ENCODE results near the gene ZNF280B. TPM values are rescaled to one million over a fixed set of nuclear protein-coding genes. Genes with fewer than 3 reads are reported as not detected.

Gene ZNF280B
- total RNA-seq, 1 experiment from 2014 or later = 0.10 TPM

- in situ Hi-C loops (cut with HindIII; ENCODE audit: low pct_unique_long_range_greater_than_20kb, low sequenced_read_pairs) = no loop called here
- Histone ChIP-seq H3K9me3 (ENCODE audit: control insufficient read depth, insufficient read depth, low read depth, low read length) (no peaks in the 10 kb centered on the region), H3K4me3 (ENCODE audit: low read depth in 2 of 2, low read length in 2 of 2) (no peak overlapping the region), H3K27ac (ENCODE audit: low read length) (no peak overlapping the region), H3K4me1 (ENCODE audit: control insufficient read depth, insufficient read depth, low read length) (no peaks in the 10 kb centered on the region), H3K27me3 (ENCODE audit: control insufficient read depth, insufficient read depth, low read length) (no peaks in the 10 kb centered on the region), H3K36me3 (ENCODE audit: control insufficient read depth, insufficient read depth, low read length) (no peaks in the 10 kb centered on the region)
- ChIA-PET POLR2A (no interaction called here), CTCF (no interaction called here)
- no peak for DNase-seq (ENCODE audit: low read depth, low spot score)
- no peak for ATAC-seq
- TF ChIP-seq REST (IDR thresholded peaks at IDR 0.05; ENCODE audit: insufficient read depth in 1 of 2, low read depth in 2 of 2, low read length in 1 of 2) = no peak
- no peak for TF ChIP-seq SIN3A (IDR thresholded peaks at IDR 0.05; ENCODE audit: borderline replicate concordance, insufficient read depth, low read depth, low read length)
- no peak for TF ChIP-seq TCF7L2 (IDR thresholded peaks at IDR 0.05; ENCODE audit: low read depth, low read length)
- no peak for TF ChIP-seq CTCF (IDR thresholded peaks at IDR 0.05)
- no peak for TF ChIP-seq POLR2AphosphoS5 (IDR thresholded peaks at IDR 0.05; ENCODE audit: low read depth, low read length)
- no TSS peak for BruUV-seq (replicated peaks)
- intact Hi-C loops (cut with micrococcal nuclease; ENCODE audit: unreplicated experiment) = no loop called here
These were observed 22.2 kb downstream of the ZNF280B start for GRCh38 chr22:22486132-22486899.

GRCh38 chr22:22485524-22485923, 23.0 kb downstream of the ZNF280B start:
- intact Hi-C loops (cut with micrococcal nuclease; ENCODE audit: unreplicated experiment) = no loop called here
- Histone ChIP-seq H3K9me3 (ENCODE audit: control insufficient read depth, insufficient read depth, low read depth, low read length) (no peaks in the 10 kb centered on the region), H3K4me3 (ENCODE audit: low read depth in 2 of 2, low read length in 2 of 2) (no peak overlapping the region), H3K4me1 (ENCODE audit: control insufficient read depth, insufficient read depth, low read length) (no peaks in the 10 kb centered on the region), H3K27me3 (ENCODE audit: control insufficient read depth, insufficient read depth, low read length) (no peaks in the 10 kb centered on the region), H3K36me3 (ENCODE audit: control insufficient read depth, insufficient read depth, low read length) (no peaks in the 10 kb centered on the region), H3K27ac (ENCODE audit: low read length) (no peak overlapping the region)
- ChIA-PET POLR2A (no interaction called here), CTCF (no interaction called here)
- BruUV-seq (replicated peaks) = no TSS peak
- in situ Hi-C loops (cut with HindIII; ENCODE audit: low pct_unique_long_range_greater_than_20kb, low sequenced_read_pairs) = no loop called here
- DNase-seq (ENCODE audit: low read depth, low spot score) = no peak
- no peak for ATAC-seq
- TF ChIP-seq SIN3A (IDR thresholded peaks at IDR 0.05; ENCODE audit: borderline replicate concordance, insufficient read depth, low read depth, low read length) = no peak
- TF ChIP-seq REST (IDR thresholded peaks at IDR 0.05; ENCODE audit: insufficient read depth in 1 of 2, low read depth in 2 of 2, low read length in 1 of 2) = no peak
- TF ChIP-seq TCF7L2 (IDR thresholded peaks at IDR 0.05; ENCODE audit: low read depth, low read length) = no peak
- TF ChIP-seq CTCF (IDR thresholded peaks at IDR 0.05) = no peak

Measured in Panc1 (cell line).